Heart right ventricle (tissue), 16 donors: Measurements from ENCODE around the gene VPS37D. TPM values are rescaled to one million over a fixed set of nuclear protein-coding genes. Genes with fewer than 3 reads are reported as not detected.
"Not testable (repeated sequence)": the region's sequence is repeated elsewhere in the genome, so short reads cannot be mapped to it uniquely, and the experiment has no call there.

Source experiments
- ATAC-seq, 8 donors: fragments of 200-7000 bp; cut with Tn5 transposase; one replicate each; pipeline ENCODE4 v1.9.1; 2020; ENCODE audit warnings: mild to moderate bottlenecking in 8 of 8, moderate library complexity in 8 of 8, moderate number of reproducible peaks in 1 of 8
- DNase-seq, 2 donors: peaks; one replicate each; pipeline ENCODE4 v3.0.0-alpha.2; 2020
- H3K27ac ChIP-seq, 10 donors: fragments of 200-600 bp; sonication (generic) in 2 of 10; one replicate each; pipeline versions ENCODE4 v1.5.0 to v1.8.0; 2020 to 2022; ENCODE audit warnings: mild to moderate bottlenecking in 3 of 10
- H3K27me3 ChIP-seq, 7 donors: fragments of 200-600 bp; one replicate each; pipeline ENCODE4 v1.8.0; 2021 to 2022; ENCODE audit warnings: mild to moderate bottlenecking in 2 of 7
- H3K36me3 ChIP-seq, 9 donors: fragments of 200-600 bp; sonication (generic) in 1 of 9; one replicate each; pipeline versions ENCODE4 v1.5.0 to v1.8.0; 2020 to 2022; ENCODE audit warnings: mild to moderate bottlenecking in 2 of 9
- H3K4me1 ChIP-seq, 9 donors: fragments of 200-600 bp; sonication (generic) in 1 of 9; one replicate each; pipeline versions ENCODE4 v1.5.0 to v1.8.0; 2020 to 2022; ENCODE audit warnings: mild to moderate bottlenecking in 4 of 9
- H3K4me3 ChIP-seq, 10 donors: fragments of 200-600 bp; sonication (generic) in 2 of 10; one replicate each; pipeline versions ENCODE4 v1.5.0 to v1.8.0; 2020 to 2022; ENCODE audit warnings: mild to moderate bottlenecking in 7 of 10, moderate library complexity in 2 of 10
- H3K9me3 ChIP-seq, 11 donors: fragments of 200-600 bp in 10 of 11; sonication (generic) in 2 of 11; one replicate each; pipeline versions ENCODE4 v1.5.0 to v1.8.0; 2013 to 2022; ENCODE audit warnings: mild to moderate bottlenecking in 2 of 11, control low read depth in 1 of 11, moderate library complexity in 1 of 11
- WGBS, 2 donors: extraction: QIAGEN DNeasy Blood & Tissue Kit; methylation state at CpG; one replicate each; pipeline ENCODE4 v1.1.7; 2013; ENCODE audit warnings: inconsistent platforms in 1 of 2; 5-methylcytosine and 5-hydroxymethylcytosine counted together
- intact Hi-C, 10 donors: fragments of 100-400 bp; cut with DNase I; formaldehyde crosslinking; loops; one replicate each; pipeline versions ENCODE4 v1.11.1 to v1.14.2; 2022
- polyA plus RNA-seq, 2 donors: library from polyadenylated mRNA; stranded (reverse); fragments of 200-250 nt; gene quantifications; one replicate each; pipeline ENCODE4 v1.2.3, GENCODE V29; 2013
- total RNA-seq, 10 donors: library from RNA; stranded (reverse); fragmentation: NEBNext Ultra II Directional in 3 of 10; extraction: Animal tissue kit (Norgen Biotek cat#: 25700) in 3 of 10; gene quantifications; one replicate each; pipeline versions ENCODE4 v1.2.1 to v1.2.4, GENCODE V29; 2021 to 2023
- TF ChIP-seq, protein P1 (sequence below), 9 donors: fragments of 200-600 bp; sonication (generic) in 2 of 9; IDR thresholded peaks; one replicate each; pipeline versions ENCODE4 v1.5.0 to v1.8.0; 2021 to 2022; ENCODE audit warnings: antibody characterized with exemption in 9 of 9, mild to moderate bottlenecking in 5 of 9, moderate library complexity in 1 of 9
- donor health status: Arrhythmogenic right ventricular cardiomyopathy.
- donor health status: ischemic (EF 13 %, LVEDD 7.1; RV severe dilation, severe dysfunction).
- donor health status: healthy with polysubstance abuse.
- donor health status: DM: no; HTN: yes; CAD: no.
- donor health status: DM: no; HTN: no; CAD: no.
- donor health status: ischemic (EF 25% LVEDD 6.9; RV normal size, moderate dysfunction).
- donor health status: ischemic (EF 25% LVEDD 5.7; RV mildly dilated, moderate dysfunction).
- donor health status: healthy.
- donor health status: DM: yes; HTN: yes; CAD: no.
- donor health status: Ischemic cardiomyopathy.
- donor health status: ischemic (EF 35%, LVEDD 5.7; RV mildly dilated, moderate dysfunction).
- donor health status: nonischemic (EF 11% LVEDD 7.7; RV severe dilation, severe dysfunction).
- donor health status: DM: yes; HTN: yes; CAD: no.
- donor health status: PGD.
- donor health status: ischemic (EF 29% LVEDD 5.4; RV normal size, mild dysfunction).
- donor health status: nonischemic (EF 23%, LVEDD 6.1; RV moderate dilation, normal function).

VPS37D gene
- total and polyA plus RNA-seq, 12 donors: 1.1 to 3.6 (median 2.1) TPM

DNA sequence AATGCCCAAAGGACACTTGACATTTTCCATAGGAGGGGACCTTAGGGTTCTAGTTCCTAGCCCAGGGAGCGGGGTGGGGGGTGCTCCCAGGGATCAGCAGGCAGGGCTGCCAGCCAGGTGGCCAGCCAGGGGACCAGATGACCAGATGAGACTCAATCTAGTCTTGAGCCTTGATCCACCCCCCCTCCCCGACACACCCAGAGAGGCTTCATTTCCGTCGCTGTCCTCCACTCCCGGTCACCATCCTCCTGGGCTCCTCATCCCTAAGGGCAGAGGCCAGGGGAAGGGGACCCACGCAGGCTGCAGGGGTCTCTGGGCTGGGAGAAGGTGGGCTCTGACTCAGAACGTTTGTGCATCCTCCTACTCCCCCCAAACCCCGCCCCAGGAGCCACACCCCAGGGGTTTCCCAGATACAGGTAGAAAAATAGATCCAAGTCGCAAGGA, 50.8 kb downstream of the VPS37D start:
- ATAC-seq: no peak
- Histone ChIP-seq H3K4me3 (peak overlapping the region; percentile 55 to 88 (median 74)), H3K4me1 (peaks cover 0 to 44% (median 25%) of the 10 kb centered on the region in 9 donors), H3K36me3 (no peaks in the 10 kb centered on the region), H3K27ac (peak overlapping the region in 2 of 10 donors; percentile 34 to 70), H3K9me3 (no peaks in the 10 kb centered on the region), H3K27me3 (peaks cover 0 to 60% (median 0%) of the 10 kb centered on the region in 7 donors)
- DNase-seq: no peak
- intact Hi-C loops: no loop called here
- WGBS, 2 donors: 40 to 54% methylated on average over 9 of the region's 9 CpGs
- TF ChIP-seq, protein P1, sequence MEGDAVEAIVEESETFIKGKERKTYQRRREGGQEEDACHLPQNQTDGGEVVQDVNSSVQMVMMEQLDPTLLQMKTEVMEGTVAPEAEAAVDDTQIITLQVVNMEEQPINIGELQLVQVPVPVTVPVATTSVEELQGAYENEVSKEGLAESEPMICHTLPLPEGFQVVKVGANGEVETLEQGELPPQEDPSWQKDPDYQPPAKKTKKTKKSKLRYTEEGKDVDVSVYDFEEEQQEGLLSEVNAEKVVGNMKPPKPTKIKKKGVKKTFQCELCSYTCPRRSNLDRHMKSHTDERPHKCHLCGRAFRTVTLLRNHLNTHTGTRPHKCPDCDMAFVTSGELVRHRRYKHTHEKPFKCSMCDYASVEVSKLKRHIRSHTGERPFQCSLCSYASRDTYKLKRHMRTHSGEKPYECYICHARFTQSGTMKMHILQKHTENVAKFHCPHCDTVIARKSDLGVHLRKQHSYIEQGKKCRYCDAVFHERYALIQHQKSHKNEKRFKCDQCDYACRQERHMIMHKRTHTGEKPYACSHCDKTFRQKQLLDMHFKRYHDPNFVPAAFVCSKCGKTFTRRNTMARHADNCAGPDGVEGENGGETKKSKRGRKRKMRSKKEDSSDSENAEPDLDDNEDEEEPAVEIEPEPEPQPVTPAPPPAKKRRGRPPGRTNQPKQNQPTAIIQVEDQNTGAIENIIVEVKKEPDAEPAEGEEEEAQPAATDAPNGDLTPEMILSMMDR (IDR thresholded peaks at IDR 0.05): no peak

- Histone ChIP-seq H3K4me1 (peaks cover 0 to 44% (median 25%) of the 10 kb centered on the region in 9 donors), H3K27ac (peak within 1 kb of the TSS in 5 of 10 donors; percentile 19 to 70 (median 34)), H3K9me3 (no peaks in the 10 kb centered on the region), H3K36me3 (no peaks in the 10 kb centered on the region), H3K27me3 (peaks cover 0 to 55% (median 0%) of the 10 kb centered on the region in 7 donors), H3K4me3 (peak within 1 kb of the TSS; percentile 55 to 88 (median 74))
- WGBS, 2 donors: 2% methylated on average over 57 to 96 of the region's 96 CpGs
- TF ChIP-seq, protein P1 (IDR thresholded peaks at IDR 0.05): no peak
- DNase-seq: peak in 1 of 2 donors; percentile 77
- ATAC-seq: peak; percentile 56 to 93 (median 66)
- intact Hi-C loops: no loop called here
Measured at GRCh38 chr7:73718905-73719805, 51.5 kb downstream of the VPS37D start, which contains the start of gene STX1A. TSS of gene STX1A (minus strand) at chr7:73719669. CDS start at chr7:73719631, 38 bp downstream.

DNA sequence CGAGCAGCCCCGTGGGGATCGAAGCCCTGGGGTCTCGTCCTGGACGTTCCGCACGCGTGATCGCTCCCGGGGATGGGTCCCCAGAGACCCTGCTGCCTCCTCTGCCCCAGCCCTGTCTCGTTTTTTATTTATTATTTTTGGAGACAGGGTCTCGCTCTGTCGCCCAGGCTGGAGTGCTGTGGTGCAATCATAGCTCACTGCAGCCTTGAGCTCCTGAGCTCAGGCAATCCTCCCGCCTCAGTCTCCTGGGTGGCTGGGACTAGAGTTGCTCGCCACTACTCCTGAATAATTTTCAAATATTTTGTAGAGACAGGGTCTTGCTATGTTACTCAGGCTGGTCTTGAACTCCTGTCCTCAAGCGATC, 52.2 kb downstream of the VPS37D start:
- ATAC-seq (peak in 2 of 8 donors; percentile 1 to 18), DNase-seq (no peak)
- intact Hi-C loops: loop anchor here in 1 of 10 donors (10.0 kb wide), 1 partner anchor 55 kb away; the partner anchor contains the start of gene VPS37D
- Histone ChIP-seq H3K27me3 (peaks cover 0 to 52% (median 0%) of the 10 kb centered on the region in 7 donors), H3K27ac (no peak overlapping the region), H3K36me3 (no peaks in the 10 kb centered on the region), H3K4me1 (peaks cover 0 to 44% (median 25%) of the 10 kb centered on the region in 9 donors), H3K9me3 (no peaks in the 10 kb centered on the region), H3K4me3 (peak overlapping the region; percentile 18 to 88 (median 71))
- TF ChIP-seq, protein P1 (IDR thresholded peaks at IDR 0.05): no peak
- WGBS, 2 donors: 9 to 11% methylated on average over 12 to 16 of the region's 16 CpGs

DNA sequence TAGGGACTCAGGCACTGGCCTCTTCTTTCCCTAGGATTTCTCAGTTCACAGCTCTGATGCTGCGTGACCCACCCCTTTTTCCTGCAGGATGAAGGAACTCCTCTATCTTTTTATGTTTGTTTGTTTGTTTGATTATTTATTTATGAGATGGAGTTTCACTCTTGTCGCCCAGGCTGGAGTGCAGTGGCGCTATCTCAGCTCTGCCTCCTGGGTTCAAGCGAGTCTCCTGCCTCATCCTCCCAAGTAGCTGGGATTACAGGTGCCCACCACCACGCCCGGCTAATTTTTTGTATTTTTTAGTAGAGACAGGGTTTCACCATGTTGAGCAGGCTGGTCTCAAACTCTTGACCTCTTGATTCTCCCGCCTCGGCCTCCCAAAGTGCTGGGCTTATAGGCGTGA, 52.8 kb downstream of the VPS37D start:
- H3K9me3 ChIP-seq, H3K36me3 ChIP-seq, H3K4me3 ChIP-seq, H3K27ac ChIP-seq, ATAC-seq, DNase-seq: not testable (repeated sequence)
- intact Hi-C loops: loop anchor here in 1 of 10 donors (10.0 kb wide), 1 partner anchor 56 kb away; the partner anchor contains the start of gene VPS37D
- Histone ChIP-seq H3K4me1 (peaks cover 0 to 44% (median 25%) of the 10 kb centered on the region in 9 donors), H3K27me3 (peaks cover 0 to 52% (median 0%) of the 10 kb centered on the region in 7 donors)
- WGBS, 2 donors: 96% methylated on average over 9 of the region's 9 CpGs
